HepG2 (cell line): ENCODE measurements around the gene DNTTIP2. TPM values are rescaled to one million over a fixed set of nuclear protein-coding genes. Genes with fewer than 3 reads are reported as not detected.

Experiments
- ERF ChIP-seq: IDR thresholded peaks from 2 replicates; pipeline ENCODE4 v1.6.1; 2018; ENCODE audit warnings: missing biosample characterization, missing genetic modification reagents
- ETV5 ChIP-seq: IDR thresholded peaks from 2 replicates; pipeline ENCODE4 v1.6.1; 2018; ENCODE audit warnings: missing biosample characterization, missing genetic modification reagents, inconsistent platforms, borderline replicate concordance
- FOXA3 ChIP-seq: IDR thresholded peaks from 2 replicates; pipeline ENCODE4 v1.6.1; 2016; ENCODE audit warnings: missing genetic modification reagents, missing compliant biosample characterization
- HMGXB4 ChIP-seq, 2 experiments: sonication (generic) in 1 of 2; formaldehyde crosslinking in 1 of 2; IDR thresholded peaks; 2 replicates each; pipeline versions ENCODE4 v1.4.0 to v1.6.1; 2018 to 2020; ENCODE audit warnings: missing genetic modification reagents in 2 of 2, borderline replicate concordance in 1 of 2, low read depth in 1 of 2, mild to moderate bottlenecking in 1 of 2, missing biosample characterization in 1 of 2
- KAT7 ChIP-seq: IDR thresholded peaks from 2 replicates; pipeline ENCODE4 v1.6.1; 2018; ENCODE audit warnings: borderline replicate concordance, missing compliant biosample characterization
- SMC3 ChIP-seq: IDR thresholded peaks from 2 replicates; pipeline ENCODE4 v1.6.1; 2011; ENCODE audit warnings: low read length, improper control_type of control experiment
- STAG1 ChIP-seq: sonication (generic); formaldehyde crosslinking; IDR thresholded peaks from 2 replicates; pipeline ENCODE4 v1.4.0; 2020; ENCODE audit warnings: missing genetic modification reagents
- polyA plus RNA-seq, 8 experiments: library from polyadenylated mRNA; depleted of rRNA in 3 of 8; stranded (reverse) in 7 of 8; unstranded in 1 of 8; fragments of >200 nt; fragmentation: Illumina TruSeq in 4 of 8; extraction: Trizol in 4 of 8; gene quantifications; 2 replicates each; pipeline versions ENCODE4 v1.2.1 to v1.2.3, GENCODE V29; 2011 to 2016; ENCODE audit warnings: low read depth in 4 of 8, missing spikeins in 1 of 8, mixed read lengths in 1 of 8; ENCODE audit not compliant: insufficient read depth in 1 of 8
- total RNA-seq, 5 experiments: library from RNA; depleted of rRNA; stranded (reverse); fragments of >200 nt; fragmentation: Illumina TruSeq; extraction: Trizol; gene quantifications; 2 replicates each; pipeline ENCODE4 v1.2.3, GENCODE V29; 2016; ENCODE audit warnings: low read depth in 1 of 5
- TF ChIP-seq, protein P1 (sequence below): IDR thresholded peaks from 2 replicates; pipeline ENCODE4 v1.4.0; 2020; ENCODE audit warnings: mild to moderate bottlenecking, missing genetic modification reagents
- TF ChIP-seq, protein P2 (sequence below): sonication (generic); formaldehyde crosslinking; IDR thresholded peaks from 2 replicates; pipeline ENCODE4 v1.5.1; 2020; ENCODE audit warnings: mild to moderate bottlenecking, missing genetic modification reagents
- TF ChIP-seq, protein P3 (sequence below): sonication (generic); formaldehyde crosslinking; IDR thresholded peaks from 2 replicates; pipeline ENCODE4 v1.5.0; 2020; ENCODE audit warnings: missing genetic modification reagents, mild to moderate bottlenecking, borderline replicate concordance

The DNTTIP2 gene
- total and polyA plus RNA-seq, 2 of the 13 experiments (the other 11 are each of a cell fraction or from before 2014, with no cell fraction given), result 11.4 to 63.3 TPM

- TF ChIP-seq FOXA3 (0 out of 2 replicates have a peak, but pooled peaks have one; percentile 21), SMC3 (peak; percentile 28; the same call in 1 of the 2 replicates), ERF (CRISPR knock-in tag) (0 out of 2 replicates have a peak, but pooled peaks have one; percentile 36), KAT7 (peak; percentile 56; the same call in 1 of the 2 replicates), HMGXB4 (CRISPR knock-in tag; IDR thresholded peaks at IDR 0.05; ENCODE audit: borderline replicate concordance in 1 of 2, low read depth in 1 of 2) (peak in 1 of 2 experiments; percentile 52; a peak in 1 of 4 replicates), ETV5 (CRISPR knock-in tag) (peak; percentile 20; the same call in 1 of the 2 replicates), STAG1 (CRISPR knock-in tag) (peak; percentile 86)
- TF ChIP-seq, protein P1, sequence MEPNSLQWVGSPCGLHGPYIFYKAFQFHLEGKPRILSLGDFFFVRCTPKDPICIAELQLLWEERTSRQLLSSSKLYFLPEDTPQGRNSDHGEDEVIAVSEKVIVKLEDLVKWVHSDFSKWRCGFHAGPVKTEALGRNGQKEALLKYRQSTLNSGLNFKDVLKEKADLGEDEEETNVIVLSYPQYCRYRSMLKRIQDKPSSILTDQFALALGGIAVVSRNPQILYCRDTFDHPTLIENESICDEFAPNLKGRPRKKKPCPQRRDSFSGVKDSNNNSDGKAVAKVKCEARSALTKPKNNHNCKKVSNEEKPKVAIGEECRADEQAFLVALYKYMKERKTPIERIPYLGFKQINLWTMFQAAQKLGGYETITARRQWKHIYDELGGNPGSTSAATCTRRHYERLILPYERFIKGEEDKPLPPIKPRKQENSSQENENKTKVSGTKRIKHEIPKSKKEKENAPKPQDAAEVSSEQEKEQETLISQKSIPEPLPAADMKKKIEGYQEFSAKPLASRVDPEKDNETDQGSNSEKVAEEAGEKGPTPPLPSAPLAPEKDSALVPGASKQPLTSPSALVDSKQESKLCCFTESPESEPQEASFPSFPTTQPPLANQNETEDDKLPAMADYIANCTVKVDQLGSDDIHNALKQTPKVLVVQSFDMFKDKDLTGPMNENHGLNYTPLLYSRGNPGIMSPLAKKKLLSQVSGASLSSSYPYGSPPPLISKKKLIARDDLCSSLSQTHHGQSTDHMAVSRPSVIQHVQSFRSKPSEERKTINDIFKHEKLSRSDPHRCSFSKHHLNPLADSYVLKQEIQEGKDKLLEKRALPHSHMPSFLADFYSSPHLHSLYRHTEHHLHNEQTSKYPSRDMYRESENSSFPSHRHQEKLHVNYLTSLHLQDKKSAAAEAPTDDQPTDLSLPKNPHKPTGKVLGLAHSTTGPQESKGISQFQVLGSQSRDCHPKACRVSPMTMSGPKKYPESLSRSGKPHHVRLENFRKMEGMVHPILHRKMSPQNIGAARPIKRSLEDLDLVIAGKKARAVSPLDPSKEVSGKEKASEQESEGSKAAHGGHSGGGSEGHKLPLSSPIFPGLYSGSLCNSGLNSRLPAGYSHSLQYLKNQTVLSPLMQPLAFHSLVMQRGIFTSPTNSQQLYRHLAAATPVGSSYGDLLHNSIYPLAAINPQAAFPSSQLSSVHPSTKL (CRISPR knock-in tag), result peak; percentile 35; the same call in 1 of the 2 replicates
- TF ChIP-seq, protein P2, sequence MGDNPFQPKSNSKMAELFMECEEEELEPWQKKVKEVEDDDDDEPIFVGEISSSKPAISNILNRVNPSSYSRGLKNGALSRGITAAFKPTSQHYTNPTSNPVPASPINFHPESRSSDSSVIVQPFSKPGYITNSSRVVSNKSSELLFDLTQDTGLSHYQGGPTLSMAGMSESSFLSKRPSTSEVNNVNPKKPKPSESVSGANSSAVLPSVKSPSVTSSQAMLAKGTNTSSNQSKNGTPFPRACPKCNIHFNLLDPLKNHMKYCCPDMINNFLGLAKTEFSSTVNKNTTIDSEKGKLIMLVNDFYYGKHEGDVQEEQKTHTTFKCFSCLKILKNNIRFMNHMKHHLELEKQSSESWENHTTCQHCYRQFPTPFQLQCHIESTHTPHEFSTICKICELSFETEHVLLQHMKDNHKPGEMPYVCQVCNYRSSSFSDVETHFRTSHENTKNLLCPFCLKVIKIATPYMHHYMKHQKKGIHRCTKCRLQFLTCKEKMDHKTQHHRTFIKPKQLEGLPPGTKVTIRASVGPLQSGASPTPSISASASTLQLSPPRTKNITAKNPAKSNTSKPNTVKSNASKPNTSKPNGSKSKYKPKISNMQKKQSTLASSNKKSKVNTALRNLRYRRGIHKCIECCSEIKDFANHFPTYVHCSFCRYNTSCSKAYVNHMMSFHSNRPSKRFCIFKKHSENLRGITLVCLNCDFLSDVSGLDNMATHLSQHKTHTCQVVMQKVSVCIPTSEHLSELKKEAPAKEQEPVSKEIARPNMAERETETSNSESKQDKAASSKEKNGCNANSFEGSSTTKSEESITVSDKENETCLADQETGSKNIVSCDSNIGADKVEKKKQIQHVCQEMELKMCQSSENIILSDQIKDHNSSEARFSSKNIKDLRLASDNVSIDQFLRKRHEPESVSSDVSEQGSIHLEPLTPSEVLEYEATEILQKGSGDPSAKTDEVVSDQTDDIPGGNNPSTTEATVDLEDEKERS (CRISPR knock-in tag), result peak; percentile 98
- TF ChIP-seq, protein P3, sequence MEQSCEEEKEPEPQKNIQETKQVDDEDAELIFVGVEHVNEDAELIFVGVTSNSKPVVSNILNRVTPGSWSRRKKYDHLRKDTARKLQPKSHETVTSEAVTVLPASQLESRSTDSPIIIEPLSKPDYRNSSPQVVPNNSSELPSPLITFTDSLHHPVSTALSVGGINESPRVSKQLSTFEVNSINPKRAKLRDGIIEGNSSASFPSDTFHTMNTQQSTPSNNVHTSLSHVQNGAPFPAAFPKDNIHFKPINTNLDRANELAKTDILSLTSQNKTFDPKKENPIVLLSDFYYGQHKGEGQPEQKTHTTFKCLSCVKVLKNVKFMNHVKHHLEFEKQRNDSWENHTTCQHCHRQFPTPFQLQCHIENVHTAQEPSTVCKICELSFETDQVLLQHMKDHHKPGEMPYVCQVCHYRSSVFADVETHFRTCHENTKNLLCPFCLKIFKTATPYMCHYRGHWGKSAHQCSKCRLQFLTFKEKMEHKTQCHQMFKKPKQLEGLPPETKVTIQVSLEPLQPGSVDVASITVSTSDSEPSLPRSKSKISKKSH (CRISPR knock-in tag), result peak; percentile 99
- TF ChIP-seq, all 625 proteins: peak for 25; not testable (repeated sequence) for 600
Measured at GRCh38 chr1:93850687-93851326, 28.2 kb downstream of the DNTTIP2 start (continued).
